Loucy (cell line): Measurements from ENCODE around the gene RRP1.

Source experiments
- EZH2phosphoT487 ChIP-seq: fragments of 200-600 bp; IDR thresholded peaks from 2 replicates; pipeline ENCODE4 v1.6.1; 2018; ENCODE audit warnings: antibody characterized with exemption, mild to moderate bottlenecking, moderate library complexity, borderline replicate concordance
- TF ChIP-seq, protein P1 (sequence below): fragments of 200-600 bp; sonication (generic); conservative IDR thresholded peaks from 2 replicates; pipeline ENCODE4 v1.5.1; 2014; ENCODE audit warnings: mild to moderate bottlenecking, antibody characterized with exemption, low read length

DNA sequence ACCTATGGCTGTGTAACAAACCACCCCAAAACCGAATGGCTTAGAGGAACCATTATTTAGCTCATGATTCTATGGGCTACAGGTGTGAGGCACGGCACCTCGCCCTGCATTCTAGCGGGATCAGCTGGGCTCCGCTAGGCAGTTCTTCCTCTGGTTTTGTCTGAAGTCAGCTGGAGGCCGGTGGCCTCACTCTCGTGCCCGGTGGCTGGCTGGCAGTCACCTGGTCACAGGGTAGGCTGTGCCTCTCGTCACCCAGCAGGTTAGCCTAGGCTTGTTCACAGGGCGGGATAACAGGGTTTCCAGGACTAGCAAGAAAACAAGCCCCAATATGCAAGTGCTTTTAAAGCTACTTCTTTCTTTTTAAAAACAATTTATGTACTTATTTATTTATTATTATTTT lies 59.4 kb downstream of the RRP1 start:
- TF ChIP-seq, protein P1, sequence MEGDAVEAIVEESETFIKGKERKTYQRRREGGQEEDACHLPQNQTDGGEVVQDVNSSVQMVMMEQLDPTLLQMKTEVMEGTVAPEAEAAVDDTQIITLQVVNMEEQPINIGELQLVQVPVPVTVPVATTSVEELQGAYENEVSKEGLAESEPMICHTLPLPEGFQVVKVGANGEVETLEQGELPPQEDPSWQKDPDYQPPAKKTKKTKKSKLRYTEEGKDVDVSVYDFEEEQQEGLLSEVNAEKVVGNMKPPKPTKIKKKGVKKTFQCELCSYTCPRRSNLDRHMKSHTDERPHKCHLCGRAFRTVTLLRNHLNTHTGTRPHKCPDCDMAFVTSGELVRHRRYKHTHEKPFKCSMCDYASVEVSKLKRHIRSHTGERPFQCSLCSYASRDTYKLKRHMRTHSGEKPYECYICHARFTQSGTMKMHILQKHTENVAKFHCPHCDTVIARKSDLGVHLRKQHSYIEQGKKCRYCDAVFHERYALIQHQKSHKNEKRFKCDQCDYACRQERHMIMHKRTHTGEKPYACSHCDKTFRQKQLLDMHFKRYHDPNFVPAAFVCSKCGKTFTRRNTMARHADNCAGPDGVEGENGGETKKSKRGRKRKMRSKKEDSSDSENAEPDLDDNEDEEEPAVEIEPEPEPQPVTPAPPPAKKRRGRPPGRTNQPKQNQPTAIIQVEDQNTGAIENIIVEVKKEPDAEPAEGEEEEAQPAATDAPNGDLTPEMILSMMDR: no peak
- no peak for TF ChIP-seq EZH2phosphoT487
